ENCODE measurements around the gene NADSYN1.

NADSYN1 gene

DNA sequence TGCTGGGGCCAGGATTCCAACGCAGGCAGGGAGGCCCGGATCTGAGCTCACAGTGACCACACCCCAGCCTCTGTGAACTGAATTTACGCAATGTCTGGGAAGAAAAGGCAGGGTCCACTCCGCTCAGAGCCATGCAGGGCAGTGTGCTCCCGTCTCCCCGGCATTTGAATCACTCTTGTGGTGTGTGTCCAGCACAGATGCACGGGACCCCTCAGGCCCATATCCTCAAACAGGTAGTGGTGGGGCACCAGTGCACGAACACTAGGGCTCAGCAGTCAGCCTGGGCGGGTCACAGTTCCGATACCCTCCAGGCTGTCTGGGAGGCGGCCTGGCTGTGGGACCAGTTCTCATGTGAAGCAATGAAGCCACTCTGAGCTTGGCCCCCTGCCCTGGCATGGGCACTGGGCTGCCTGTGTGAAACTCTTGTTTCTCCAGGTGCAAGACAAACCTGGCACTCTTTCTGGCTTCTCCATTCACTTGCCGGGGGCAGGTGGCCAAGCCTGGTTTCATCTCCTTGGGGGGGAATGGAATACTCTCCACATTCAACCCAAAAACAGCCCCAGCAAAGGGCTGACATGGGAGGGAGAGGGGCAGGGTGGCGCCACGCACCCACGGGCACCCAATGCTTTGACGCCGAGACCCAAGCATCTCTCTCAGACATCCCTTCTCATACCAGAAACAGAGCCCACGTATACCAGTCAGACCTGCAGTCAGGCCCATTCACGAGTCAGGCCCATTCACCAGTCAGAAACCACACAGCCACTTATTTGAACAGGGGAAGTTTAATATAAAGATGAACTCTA lies 19.2 kb upstream of the NADSYN1 start:
- DNase-seq: no peak

DNA sequence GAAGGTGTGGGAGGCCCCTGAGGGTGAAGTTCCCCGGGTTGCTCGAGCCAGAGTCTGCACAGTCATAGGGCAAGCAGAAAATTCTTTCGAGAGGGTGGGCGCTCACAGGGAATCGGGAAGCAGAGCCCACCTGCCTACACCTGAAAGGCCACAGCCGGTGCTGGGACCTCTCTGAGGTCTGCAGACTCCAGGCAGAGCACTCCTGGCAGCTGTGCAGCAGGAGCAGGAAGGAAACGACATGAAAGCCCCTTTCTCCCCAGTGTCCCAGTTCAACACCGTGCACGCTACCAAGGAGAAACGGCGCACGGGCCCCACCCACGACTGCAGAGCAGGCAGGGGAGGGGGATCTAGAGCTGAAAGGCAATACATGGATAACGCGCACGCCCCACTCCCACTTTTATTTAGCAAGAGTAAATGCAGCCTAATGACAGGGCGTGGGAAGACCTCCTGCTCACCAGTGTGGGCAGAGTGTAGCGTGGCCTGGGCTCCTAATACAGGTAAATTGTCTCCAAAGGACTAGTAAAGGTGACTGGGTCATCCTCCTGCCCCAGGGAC lies 18.4 kb upstream of the NADSYN1 start:
- DNase-seq: no peak

DNA sequence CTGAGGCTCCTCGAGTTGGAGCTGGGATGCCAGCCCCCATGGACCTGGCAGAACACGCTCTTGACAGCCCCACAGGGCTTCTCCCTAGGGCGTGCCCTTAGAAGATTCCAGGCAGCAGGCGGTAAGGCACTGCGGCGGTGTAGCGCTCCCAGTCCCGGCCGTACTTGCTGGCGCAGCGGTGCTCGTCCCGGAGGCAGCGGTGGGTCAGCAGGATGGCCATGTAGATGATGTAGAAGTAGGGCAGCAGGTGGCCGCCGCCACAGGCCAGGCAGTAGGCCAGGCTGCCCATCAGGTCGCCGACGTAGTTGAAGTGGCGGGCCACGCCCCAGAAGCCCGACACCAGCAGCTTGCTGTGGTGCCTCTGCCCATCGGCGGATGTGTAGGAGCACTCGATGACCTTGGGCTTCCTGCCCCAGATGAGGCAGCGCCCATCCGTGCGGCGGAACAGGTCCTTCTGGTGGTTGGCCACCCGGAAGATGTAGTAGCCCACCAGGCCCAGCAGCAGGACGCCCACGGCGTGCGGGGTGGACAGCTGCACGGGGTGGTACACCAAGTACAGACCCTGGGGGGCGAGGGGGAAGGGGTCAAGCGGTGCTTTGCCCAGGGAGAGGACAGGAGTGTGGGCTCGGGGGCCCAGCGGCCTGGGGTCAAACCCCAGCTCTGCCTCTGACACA lies 17.6 kb upstream of the NADSYN1 start:
- DNase-seq: no peak

DNA sequence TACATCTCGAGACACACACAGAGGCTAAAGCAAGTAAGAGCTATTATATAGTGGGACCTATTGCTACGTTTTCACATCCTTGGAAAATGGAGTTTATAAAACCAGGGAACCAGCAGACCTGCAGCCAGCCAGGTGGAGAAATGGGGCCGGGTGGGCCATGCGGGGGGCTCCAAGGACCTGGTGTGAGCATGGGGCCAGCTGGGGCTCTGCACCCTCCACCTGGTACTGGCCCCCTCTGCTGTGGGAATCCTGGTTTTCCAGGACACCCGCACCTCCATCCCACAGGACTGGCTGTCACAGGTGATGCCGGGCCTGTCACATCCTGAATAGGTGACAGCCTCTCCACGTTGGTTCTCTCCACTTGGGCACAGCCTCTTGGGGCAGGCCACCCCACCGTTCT lies 16.1 kb upstream of the NADSYN1 start:
- DNase-seq: no peak

DNA sequence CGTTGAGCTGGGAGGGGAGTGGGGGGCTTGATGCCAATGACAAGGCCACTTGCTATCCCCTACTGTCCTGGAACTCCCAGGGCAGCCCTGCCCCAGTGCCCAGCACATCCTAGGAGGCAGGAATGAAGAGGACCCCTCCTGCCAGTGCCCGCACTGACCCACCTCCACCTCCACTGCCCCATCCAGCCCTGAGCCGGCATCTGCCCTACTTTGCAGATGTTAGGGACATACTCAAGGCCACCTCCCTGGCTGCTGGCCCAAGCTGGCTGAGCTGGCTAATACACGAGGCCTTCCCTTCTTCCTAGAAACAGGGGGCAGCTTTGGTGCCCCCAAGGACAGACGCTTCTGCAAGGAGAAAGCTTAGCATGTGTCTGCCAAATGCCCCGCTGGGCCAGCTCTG lies 15.6 kb upstream of the NADSYN1 start:
- no peak for DNase-seq

GRCh38 chr11:71437879-71438278 lies 15.1 kb upstream of the NADSYN1 start:
- DNase-seq: no peak

DNA sequence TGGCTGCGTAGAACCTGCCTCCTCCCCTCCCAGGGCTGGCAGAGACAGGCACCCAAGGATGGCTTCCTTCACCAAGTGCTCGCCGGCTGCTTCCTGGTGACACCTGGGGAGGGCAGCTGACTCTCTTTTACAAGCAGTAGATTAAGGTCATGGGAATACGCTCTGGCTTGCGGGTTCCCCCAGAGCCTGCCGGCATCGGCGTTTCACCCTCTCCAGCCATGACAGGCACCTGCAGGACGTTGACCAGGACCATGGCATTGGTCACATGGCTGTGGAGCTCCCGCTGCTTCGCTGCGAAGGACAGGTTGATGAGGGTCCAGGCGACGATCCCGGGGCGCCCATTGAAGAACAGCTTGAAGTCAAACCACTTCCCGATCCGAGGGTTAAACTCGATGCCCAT lies 14.4 kb upstream of the NADSYN1 start:
- DNase-seq: no peak

DNA sequence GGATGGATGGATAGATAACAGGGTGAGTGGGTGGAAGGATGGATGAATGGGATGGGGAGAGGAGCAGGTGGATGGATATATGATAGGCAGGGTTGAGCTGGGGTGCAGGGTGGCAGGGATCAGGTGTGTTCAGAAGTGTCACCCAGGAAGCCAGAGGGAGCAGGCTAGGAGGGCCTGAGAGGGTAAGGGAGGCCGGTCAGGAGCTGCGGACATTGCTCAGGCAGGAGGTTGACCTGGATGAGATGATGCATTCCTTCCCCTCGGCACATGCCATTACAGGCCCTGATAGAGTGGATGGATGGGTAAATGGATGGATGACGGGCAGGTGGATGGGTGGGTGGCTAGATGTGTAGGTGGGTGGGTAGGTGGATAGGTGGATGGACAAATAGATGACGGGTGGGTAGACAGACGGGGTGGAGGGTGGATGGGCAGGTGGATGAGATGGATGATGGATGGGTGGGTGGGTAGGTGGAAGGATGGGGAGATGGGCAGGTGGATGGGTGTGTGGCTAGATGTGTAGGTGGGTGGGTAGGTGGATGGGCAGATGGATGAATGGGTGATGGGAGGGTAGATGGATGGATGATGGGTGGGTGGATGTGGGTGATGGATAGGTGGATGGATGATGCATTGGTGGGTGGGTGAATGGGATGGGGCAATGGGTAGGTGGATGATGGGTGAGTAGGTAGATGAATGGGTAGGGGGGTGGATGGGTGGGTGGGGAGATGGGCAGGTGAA lies 12.8 kb upstream of the NADSYN1 start:
- no peak for DNase-seq

GRCh38 chr11:71441251-71441650 lies 11.8 kb upstream of the NADSYN1 start:
- DNase-seq: no peak

- DNase-seq: no peak
These were observed 10.9 kb upstream of the NADSYN1 start for GRCh38 chr11:71442123-71442522.

DNA sequence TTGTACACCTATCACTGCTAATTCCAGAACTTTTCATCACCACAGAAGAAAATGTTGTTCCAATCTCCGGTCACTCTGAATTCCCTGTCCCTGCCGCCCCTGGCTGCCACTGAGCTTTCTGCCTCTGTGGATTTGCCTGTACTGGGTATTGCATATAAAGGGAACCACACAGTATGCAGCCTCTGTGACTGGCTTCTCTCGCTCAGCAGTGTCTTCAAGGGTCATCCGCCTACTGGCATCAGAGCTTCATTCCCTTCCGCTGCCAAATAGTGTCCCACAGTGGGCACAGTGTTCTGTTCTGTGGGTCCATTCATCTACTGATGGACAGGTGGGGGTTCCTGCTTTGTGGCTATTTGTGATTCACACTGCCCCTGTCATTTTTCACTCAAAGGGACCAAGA lies 10.1 kb upstream of the NADSYN1 start:
- DNase-seq: no peak

- no peak for DNase-seq
These were observed 9.1 kb upstream of the NADSYN1 start for GRCh38 chr11:71443736-71444445.

DNA sequence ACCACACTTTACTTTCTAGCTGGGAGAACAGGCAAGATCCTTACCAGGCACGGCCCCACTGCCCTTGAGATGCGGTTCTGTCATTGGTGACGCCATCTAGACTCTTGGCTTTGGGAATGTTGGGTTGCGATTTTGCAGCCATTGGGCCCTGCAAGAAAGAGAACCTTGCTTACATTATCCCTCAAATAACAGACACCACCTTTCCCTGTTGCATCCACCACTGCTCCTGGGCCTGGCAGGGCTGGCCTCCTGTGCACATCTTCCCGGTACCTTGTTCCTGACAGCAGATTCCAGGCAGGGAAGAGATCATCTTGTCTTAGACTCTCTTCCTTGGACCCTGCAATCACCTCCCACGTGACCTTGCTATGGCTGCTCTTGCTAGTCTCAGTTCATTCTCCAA lies 8.2 kb upstream of the NADSYN1 start:
- no peak for DNase-seq

DNA sequence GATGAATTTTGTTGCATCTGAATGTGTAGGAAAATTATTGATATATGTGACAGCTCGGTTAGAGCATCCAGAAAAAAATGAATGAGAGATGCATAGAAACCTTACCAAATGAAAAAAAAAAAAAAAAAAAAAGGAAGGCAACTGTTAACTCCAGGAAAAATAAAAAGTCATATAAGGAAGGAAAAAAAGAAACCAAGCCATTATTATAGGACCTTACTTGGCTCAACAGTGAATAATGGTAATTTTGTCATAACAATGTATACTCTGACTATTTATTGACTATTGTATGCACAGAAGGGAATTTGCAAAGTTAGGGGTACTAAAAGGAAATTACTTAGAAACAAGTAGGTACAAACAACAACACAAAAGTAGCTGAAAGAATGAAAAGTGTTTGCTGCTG lies 6.9 kb upstream of the NADSYN1 start:
- no peak for DNase-seq

DNA sequence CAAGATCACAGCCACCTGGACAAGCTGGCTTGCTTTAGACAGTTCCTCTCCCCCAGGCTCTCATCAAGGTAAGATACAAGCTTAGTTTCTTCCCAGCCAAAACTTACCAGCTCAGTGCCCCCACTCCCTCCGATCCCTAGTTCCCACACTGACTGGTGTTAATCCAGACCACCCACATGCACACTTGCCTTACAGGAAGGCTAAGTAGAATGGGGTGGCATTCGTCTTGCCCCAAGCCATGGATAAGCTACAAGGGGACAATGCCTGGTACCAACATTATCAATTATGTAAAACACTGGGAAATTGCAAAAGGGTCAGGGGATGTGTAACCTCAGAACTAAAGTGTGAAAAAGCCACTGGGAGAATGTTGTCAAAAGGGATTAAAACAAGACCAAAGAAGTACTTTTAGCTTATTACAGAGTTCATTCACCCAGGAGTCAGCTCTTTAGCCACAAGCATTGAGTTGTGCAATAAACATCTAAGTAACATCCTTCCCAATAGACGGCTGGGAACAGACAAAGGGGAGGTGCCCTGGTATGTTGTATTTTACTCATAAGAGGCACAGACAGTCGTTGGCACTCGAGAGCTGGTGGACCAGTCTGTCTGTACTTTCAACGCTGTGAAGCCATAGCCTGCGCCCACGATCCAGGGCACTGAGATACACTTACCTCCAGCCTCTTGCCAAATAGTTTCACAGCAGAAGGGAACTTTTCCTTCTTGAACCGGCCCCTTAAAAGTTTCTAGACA lies 5.9 kb upstream of the NADSYN1 start:
- DNase-seq: no peak

DNA sequence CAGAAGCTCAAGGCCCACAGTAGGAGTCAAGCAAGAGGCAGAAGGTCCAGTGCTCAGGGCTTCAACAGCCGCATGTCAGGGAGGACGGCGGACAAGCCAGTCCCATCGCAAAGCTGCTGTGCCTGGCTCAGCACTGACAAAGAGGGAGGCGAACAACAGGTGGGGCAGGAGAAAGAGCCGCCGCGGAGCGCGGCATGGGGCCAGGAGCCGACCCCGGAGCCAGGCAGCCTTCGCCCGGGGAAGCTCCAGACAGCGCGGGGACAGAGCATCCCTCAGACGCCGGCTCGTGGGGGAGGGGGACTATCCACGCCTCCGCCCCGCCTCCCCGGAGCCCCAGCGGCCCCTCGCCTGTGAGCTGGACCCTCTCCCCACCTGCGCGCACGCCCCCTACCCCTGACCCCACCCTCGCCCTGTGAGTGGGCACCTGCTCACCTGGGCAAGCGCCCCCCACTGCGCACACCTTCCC lies 5.2 kb upstream of the NADSYN1 start:
- peak; percentile 25 to 38 for DNase-seq

DNA sequence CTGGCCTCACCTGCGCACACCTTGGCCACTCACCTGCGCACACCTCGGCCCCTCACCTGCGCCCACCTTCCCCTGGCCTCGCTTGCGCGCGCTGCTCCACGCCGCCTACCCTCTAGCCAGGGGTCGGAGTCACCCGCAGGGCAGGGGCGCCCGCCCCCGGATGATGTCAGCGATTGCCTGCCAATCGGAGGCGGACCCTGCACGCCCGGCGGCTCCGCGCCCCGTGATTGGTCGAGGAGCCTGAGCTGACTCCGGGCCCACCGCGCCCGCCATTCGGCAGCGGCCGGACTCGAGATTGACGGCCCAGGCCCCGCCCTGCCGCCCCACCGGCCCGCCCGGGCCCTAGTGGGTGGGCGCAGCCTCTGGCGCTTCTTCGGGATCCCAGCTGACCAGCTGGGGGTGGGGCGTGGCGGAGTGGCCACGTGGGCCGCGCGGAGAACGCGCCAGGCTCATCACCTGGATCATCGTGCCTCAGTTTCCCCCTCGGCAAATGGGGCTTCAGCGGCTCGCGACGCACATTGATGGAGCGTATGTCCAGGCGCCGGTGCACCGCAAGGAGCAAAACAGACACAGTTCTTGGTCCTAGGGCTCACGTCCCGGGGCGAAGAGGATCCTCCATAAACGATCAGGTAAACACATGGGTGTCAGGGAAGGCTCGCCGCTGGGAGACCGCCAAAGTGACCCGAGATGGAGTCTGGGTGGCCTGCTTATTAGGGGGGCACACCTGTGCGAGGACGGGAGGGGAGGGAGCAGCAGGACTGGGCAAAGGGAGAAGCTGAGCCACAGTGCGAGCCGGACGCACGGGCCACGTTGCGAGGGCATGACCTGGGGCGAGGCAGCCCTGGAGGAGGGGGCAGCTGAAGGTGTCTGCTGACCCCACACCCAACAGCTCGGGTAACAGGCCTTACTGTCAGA lies 4.5 kb upstream of the NADSYN1 start, which contains the start of gene DHCR7:
Gene DHCR7 (minus strand): TSS at position 137 of the 915 bp plus-strand sequence. CDS start 3,441 bp downstream, outside the sequence.
- peak; percentile 95 to 97 for DNase-seq

DNA sequence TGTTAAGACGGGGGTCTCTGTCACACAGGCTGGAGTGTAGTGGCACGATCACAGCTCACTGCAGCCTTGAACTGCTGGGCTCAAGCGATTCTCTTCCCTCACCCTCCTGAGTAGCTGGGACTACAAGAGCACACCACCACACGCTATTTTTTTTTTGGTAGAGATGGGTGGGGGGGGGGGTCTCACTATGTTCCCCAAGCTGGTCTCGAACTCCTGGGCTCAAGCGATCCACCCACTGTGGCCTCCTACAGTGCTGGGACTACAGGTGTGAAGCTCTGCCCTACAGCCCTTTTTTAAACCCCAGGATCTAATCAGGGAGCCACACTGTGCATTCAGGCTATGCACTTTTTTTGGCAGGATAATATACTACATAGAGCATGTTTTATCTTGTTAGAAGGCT lies 3.4 kb upstream of the NADSYN1 start:
- DNase-seq: no peak

DNA sequence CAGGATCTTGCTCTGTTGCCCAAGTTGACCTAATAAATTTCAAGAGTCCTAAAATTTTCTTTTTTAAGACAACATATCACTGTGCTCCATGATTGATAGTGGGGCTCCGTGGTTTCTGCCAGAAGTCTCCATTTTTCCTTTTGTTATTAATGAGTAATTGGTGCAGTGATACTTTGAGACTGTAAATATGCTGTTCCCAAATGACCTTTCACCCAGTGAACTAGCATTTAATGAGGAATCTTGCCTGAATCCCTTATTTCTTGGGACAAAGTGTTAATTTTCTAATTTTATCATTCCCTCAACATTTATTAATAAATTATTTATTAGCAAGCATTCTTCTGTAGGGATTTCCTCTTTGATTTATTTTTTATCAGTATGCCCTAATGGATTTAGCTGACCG lies 2.5 kb upstream of the NADSYN1 start:
- DNase-seq: no peak

DNA sequence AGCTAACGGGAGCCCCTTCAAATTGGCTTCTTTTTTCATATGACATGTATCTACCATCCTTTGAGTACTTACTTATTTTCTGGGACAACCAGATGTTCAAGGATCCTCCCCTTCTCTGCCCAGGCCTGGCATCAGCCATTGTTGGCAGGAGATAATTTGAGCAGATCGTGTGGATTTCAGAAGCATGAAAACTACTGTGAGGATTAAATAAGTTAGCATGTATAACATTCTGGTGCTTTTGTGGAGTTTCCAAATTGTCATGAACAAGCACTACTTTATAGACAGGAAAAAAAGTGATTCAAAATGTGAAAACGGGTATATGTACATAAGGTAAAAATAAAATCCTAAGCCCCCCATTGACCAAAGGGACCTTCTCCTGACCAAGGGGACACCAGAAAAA lies 2.1 kb upstream of the NADSYN1 start:
- DNase-seq: no peak

All from SHP77 (cell line).